ENCODE measurements around the gene STK26.
"Not testable (repeated sequence)": the region's sequence is repeated elsewhere in the genome, so short reads cannot be mapped to it uniquely, and the experiment has no call there.

The STK26 gene

DNA sequence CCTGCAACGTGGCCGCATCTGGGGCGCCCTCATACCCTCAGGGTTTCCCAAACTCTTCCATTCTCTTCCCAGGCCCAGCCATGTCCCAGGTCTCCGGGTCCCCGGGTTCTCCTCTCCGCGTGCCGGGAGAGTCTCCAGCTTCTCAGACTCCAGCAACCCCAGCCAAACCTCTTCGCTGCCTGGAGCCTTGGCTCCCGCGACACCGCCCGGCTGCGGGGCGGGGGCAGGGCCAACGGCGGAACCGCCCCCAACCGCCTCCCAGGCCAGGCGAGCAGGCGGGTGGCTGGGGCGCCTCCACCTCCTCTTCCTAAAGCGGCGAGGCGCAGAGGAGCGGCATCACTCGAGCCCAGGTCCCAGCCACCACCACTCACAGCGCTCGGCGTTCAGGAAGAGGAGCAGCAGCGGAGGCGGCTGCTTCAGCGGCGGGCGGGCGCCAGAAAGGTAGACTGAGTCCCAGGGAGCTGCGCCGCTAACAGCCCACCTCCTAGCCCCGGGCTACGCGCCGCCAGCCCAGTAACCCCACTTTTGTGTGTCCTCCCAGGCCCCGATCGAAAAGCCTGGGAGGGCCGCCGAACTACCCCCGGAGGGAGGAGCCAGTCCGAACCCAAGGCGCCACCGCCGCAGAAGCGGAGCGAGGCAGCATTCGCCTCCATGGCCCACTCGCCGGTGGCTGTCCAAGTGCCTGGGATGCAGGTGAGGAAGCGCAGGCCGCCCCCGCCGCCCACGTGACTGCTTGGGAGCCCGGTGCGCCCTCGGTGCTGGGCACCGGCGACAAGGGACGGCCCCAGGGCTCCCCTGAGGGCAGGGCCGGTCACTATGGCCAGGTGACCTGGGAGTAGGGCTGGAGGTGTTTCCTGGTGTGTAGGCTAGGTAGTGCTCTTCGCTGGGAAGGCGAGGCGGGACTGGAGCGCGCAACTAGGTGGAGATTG is at the start of gene STK26:
Gene STK26, plus strand, starts transcription at position 336 of the 929 bp plus-strand sequence. Its CDS starts 316 bp downstream, at position 652.
- DNase-seq (ENCODE audit: low spot score), result peak; percentile 48

DNA sequence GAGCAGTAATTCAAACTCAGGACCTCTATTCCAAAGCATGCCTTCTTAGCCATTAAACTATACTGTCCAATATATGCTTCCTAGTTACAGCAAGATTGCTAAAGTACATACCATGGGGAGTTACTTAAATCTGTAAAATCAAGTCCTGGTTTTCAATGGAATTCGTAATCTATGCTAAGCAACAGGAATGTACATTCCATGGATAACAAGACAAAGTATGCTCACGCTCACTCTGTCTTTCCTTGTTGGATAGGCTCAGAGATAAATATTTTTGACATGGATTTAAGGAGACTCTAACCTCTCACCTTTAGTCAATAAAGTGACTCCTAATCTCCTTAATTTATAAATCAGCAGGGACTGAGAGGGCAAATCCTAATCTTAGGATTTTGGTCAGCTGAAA is 47.3 kb upstream of the STK26 start:
- DNase-seq (ENCODE audit: low spot score), result no peak

GRCh38 chrX:131977619-131978018 is 45.5 kb upstream of the STK26 start:
- DNase-seq (ENCODE audit: low spot score), result no peak

- DNase-seq (ENCODE audit: low spot score), result no peak
These were observed 44.0 kb upstream of the STK26 start for GRCh38 chrX:131979116-131979515.

- no peak for DNase-seq (ENCODE audit: low spot score)
These were observed 37.5 kb upstream of the STK26 start for GRCh38 chrX:131985526-131986049.

- no peak for DNase-seq (ENCODE audit: low spot score)
These were observed 35.9 kb upstream of the STK26 start for GRCh38 chrX:131987252-131987651.

GRCh38 chrX:131988236-131988635 is 34.9 kb upstream of the STK26 start:
- DNase-seq (ENCODE audit: low spot score), result no peak

DNA sequence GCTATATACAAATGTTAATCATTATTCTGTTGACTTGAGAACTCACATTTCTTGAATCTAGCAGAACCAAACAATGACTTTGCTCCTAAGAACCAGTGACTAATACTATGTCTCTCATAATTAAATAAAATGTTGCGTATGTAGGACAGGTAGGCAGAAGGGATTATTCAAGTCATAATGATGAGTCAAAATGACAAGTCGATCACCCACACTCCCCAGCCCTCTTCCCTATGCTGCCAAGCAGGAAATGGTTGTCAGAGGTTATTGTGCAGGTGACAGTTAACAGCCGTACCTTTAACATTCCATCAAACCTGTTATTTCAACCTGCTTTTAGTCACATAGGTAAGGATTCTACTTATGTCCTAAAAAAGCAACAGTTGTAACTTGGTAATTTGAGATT is 22.0 kb upstream of the STK26 start:
- DNase-seq (ENCODE audit: low spot score), result no peak

- DNase-seq (ENCODE audit: low spot score), result no peak
These were observed 18.4 kb upstream of the STK26 start for GRCh38 chrX:132004728-132005127.

DNA sequence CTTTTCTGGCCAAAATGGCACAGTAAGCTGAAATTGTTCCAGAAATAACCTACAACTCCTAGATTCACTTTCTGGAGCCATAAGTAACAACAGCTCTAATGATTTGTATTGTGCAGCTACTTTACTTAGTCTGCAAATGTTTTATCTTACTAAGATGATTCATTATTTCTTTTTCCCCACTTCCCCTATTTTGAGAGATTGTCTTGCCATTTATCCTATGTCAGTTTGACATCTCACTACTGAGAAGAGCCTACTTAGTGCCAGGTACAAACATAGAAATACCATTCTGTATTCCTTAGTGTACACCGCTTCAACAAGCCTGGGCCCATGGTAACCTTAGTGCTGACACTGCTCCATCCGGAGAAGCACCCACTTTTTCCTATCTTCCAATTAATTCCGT is 13.8 kb upstream of the STK26 start:
- DNase-seq (ENCODE audit: low spot score), result no peak

DNA sequence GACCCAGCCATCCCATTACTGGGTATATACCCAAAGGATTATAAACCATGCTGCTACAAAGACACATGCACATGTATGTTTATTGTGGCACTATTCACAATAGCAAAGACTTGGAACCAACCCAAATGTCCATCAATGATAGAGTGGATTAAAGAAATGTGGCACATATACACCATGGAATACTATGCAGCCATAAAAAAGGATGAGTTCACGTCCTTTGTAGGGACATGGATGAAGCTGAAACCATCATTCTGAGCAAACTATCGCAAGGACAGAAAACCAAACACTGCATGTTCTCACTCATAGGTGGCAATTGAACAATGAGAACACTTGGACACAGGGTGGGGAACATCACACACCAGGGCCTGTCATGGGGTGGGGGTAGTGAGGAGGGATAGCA is 12.9 kb upstream of the STK26 start:
- not testable (repeated sequence) for DNase-seq (ENCODE audit: low spot score)

DNA sequence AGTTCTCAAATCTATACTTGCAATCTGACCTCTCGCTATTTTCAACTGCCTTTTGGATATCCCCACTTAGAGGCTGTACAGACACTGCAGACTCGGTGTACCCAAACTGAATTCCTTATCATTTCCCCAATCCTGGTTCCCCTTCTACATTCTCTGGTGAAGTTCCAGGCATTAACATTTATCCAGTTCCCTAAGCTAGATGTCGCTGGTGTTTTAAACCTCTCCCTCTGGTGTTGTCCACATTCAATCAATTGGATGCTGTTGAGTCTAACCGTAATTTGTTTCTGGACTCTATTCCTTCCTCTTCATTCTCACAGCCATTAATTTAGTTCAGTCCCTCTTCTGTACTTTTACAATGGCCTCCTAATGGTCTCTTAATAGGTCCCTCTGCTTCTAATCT is 7.2 kb upstream of the STK26 start:
- DNase-seq (ENCODE audit: low spot score), result no peak

GRCh38 chrX:132016628-132017430 is 6.3 kb upstream of the STK26 start:
- no peak for DNase-seq (ENCODE audit: low spot score)

GRCh38 chrX:132017431-132018185 is 5.5 kb upstream of the STK26 start:
- DNase-seq (ENCODE audit: low spot score), result no peak

DNA sequence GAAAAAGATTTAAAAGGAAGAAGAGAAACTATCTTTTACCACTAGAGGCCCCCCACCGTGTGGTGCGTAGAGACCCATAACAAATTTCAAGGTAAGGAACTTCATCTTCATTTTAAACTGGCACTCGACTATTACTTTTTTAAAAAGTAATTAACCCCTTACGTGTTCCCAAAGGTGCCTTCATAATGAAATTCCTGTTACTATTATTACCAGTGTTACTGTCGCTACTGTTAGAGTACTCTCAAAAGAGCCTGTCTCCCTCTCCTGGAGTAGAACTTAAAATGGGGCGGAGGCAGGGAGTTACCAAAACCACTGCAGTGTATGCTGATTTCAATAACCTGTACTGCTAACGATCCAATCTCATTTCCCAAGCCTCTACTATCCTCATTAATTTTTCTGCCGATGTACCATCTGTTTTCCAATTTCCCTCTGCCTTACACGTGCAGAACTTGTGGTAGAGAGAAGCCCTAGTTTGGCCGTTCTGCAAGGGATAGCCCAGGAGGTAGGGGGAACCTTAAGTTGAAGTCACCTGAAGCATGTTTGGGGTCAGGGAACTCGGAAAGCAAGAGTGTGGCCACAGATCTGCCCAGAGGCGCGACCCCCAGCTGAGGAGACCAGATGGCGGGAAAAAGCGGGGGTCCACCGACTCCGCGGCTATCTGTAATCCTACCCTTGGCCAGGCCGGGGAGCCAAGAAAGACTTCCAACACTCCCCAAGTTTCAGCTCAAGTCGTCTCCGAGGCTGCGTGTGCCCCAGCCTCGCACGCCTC is 720 bp upstream of the STK26 start:
- DNase-seq (ENCODE audit: low spot score), result no peak

GRCh38 chrX:132023896-132024386 is 839 bp downstream of the STK26 start:
- no peak for DNase-seq (ENCODE audit: low spot score)

- no peak for DNase-seq (ENCODE audit: low spot score)
These were observed 1.9 kb downstream of the STK26 start for GRCh38 chrX:132025041-132025440.

- DNase-seq (ENCODE audit: low spot score), result no peak
These were observed 7.2 kb downstream of the STK26 start for GRCh38 chrX:132030264-132030663.

DNA sequence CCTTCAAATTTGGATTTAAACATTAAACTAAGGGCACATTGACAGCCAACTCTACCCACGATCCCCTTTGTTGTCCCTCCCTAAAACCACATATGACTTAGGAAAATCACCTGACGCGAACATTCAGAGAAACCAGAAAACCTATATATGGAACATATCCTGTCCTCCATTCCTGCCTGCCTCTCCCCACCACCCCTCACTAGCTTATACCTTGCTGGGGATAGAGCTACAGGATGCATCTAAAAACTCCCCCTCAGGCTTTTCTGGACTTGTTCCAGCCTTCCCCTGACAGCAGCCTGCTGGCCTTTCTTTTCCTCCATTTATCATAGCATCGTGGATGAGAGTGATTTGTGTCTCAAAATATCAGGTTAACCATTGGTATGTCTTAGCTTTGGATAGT is 8.8 kb downstream of the STK26 start:
- DNase-seq (ENCODE audit: low spot score), result no peak

GRCh38 chrX:132033166-132033565 is 10.1 kb downstream of the STK26 start:
- no peak for DNase-seq (ENCODE audit: low spot score)

GRCh38 chrX:132034648-132035047 is 11.5 kb downstream of the STK26 start:
- no peak for DNase-seq (ENCODE audit: low spot score)
